ENCODE measurements around the gene CIAO3. TPM values are rescaled to one million over a fixed set of nuclear protein-coding genes. Genes with fewer than 3 reads are reported as not detected.

The CIAO3 gene
- total RNA-seq, 1 experiment from 2014 or later, result 44.5 TPM

- BruUV-seq (replicated peaks), result no TSS peak
- TF ChIP-seq CTCF (IDR thresholded peaks at IDR 0.05; ENCODE audit: insufficient read depth in 1 of 2, low read depth in 1 of 2, low read length in 1 of 2, severe bottlenecking in 1 of 2, unreplicated experiment in 1 of 2), result no peak
- DNase-seq, result no peak
- Histone ChIP-seq H3K27me3 (replicated peaks; ENCODE audit: control insufficient read depth, insufficient read depth, low read length) (no peaks in the 10 kb centered on the region), H3K4me3 (ENCODE audit: low read depth, low read length) (no peak overlapping the region), H3K4me1 (0 out of 2 replicates have a peak, but pooled peaks cover 3% of the 10 kb centered on the region), H3K9me3 (no peaks in the 10 kb centered on the region), H3K36me3 (ENCODE audit: control insufficient read depth, insufficient read depth, low read length) (no peaks in the 10 kb centered on the region)
- no peaks in the 10 kb centered on the region for H3K9me3 Mint-ChIP-seq (ENCODE audit: unreplicated experiment)
- no peaks in the 10 kb centered on the region for H3K4me1 Mint-ChIP-seq (ENCODE audit: low read depth, unreplicated experiment)
- no peak overlapping the region for H3K4me3 Mint-ChIP-seq (ENCODE audit: unreplicated experiment)
- no peaks in the 10 kb centered on the region for H3K27me3 Mint-ChIP-seq (ENCODE audit: insufficient read depth, unreplicated experiment)
- no peaks in the 10 kb centered on the region for H3K36me3 Mint-ChIP-seq (ENCODE audit: insufficient read depth, unreplicated experiment)
- H3K27ac Mint-ChIP-seq (ENCODE audit: unreplicated experiment), result no peak overlapping the region
- intact Hi-C loops (cut with micrococcal nuclease; ENCODE audit: unreplicated experiment), result no loop called here
- ChIA-PET POLR2A (no interaction called here), CTCF (no interaction called here)
These were observed 33.5 kb upstream of the CIAO3 start for GRCh38 chr16:774086-775001.

GRCh38 chr16:772959-773358 is 32.2 kb upstream of the CIAO3 start:
- no peaks in the 10 kb centered on the region for H3K4me1 Mint-ChIP-seq (ENCODE audit: low read depth, unreplicated experiment)
- Histone ChIP-seq H3K4me3 (ENCODE audit: low read depth, low read length) (no peak overlapping the region), H3K9me3 (no peaks in the 10 kb centered on the region), H3K27me3 (replicated peaks; ENCODE audit: control insufficient read depth, insufficient read depth, low read length) (no peaks in the 10 kb centered on the region), H3K36me3 (ENCODE audit: control insufficient read depth, insufficient read depth, low read length) (no peaks in the 10 kb centered on the region), H3K4me1 (0 out of 2 replicates have a peak, but pooled peaks cover 3% of the 10 kb centered on the region)
- H3K27me3 Mint-ChIP-seq (ENCODE audit: insufficient read depth, unreplicated experiment), result no peaks in the 10 kb centered on the region
- ChIA-PET CTCF (no interaction called here), POLR2A (no interaction called here)
- no peak overlapping the region for H3K27ac Mint-ChIP-seq (ENCODE audit: unreplicated experiment)
- H3K9me3 Mint-ChIP-seq (ENCODE audit: unreplicated experiment), result no peaks in the 10 kb centered on the region
- intact Hi-C loops (cut with micrococcal nuclease; ENCODE audit: unreplicated experiment), result no loop called here
- no peak for DNase-seq
- BruUV-seq (replicated peaks), result no TSS peak
- TF ChIP-seq CTCF (IDR thresholded peaks at IDR 0.05; ENCODE audit: insufficient read depth in 1 of 2, low read depth in 1 of 2, low read length in 1 of 2, severe bottlenecking in 1 of 2, unreplicated experiment in 1 of 2), result no peak
- H3K36me3 Mint-ChIP-seq (ENCODE audit: insufficient read depth, unreplicated experiment), result no peaks in the 10 kb centered on the region
- H3K4me3 Mint-ChIP-seq (ENCODE audit: unreplicated experiment), result no peak overlapping the region

GRCh38 chr16:770411-770810 is 29.6 kb upstream of the CIAO3 start:
- H3K9me3 Mint-ChIP-seq (ENCODE audit: unreplicated experiment), result no peaks in the 10 kb centered on the region
- Histone ChIP-seq H3K4me1 (0 out of 2 replicates have a peak, but pooled peaks cover 2% of the 10 kb centered on the region), H3K4me3 (ENCODE audit: low read depth, low read length) (no peak overlapping the region), H3K27me3 (replicated peaks; ENCODE audit: control insufficient read depth, insufficient read depth, low read length) (no peaks in the 10 kb centered on the region), H3K36me3 (ENCODE audit: control insufficient read depth, insufficient read depth, low read length) (no peaks in the 10 kb centered on the region), H3K9me3 (no peaks in the 10 kb centered on the region)
- no TSS peak for BruUV-seq (replicated peaks)
- no peak for DNase-seq
- H3K27me3 Mint-ChIP-seq (ENCODE audit: insufficient read depth, unreplicated experiment), result no peaks in the 10 kb centered on the region
- ChIA-PET CTCF (interaction anchor here (0.7 kb wide), 1 partner anchor 8 kb away, joined by 6 read pairs; no protein-coding TSS in a partner anchor), POLR2A (no interaction called here)
- intact Hi-C loops (cut with micrococcal nuclease; ENCODE audit: unreplicated experiment), result no loop called here
- no peaks in the 10 kb centered on the region for H3K4me1 Mint-ChIP-seq (ENCODE audit: low read depth, unreplicated experiment)
- no peak for TF ChIP-seq CTCF (IDR thresholded peaks at IDR 0.05; ENCODE audit: insufficient read depth in 1 of 2, low read depth in 1 of 2, low read length in 1 of 2, severe bottlenecking in 1 of 2, unreplicated experiment in 1 of 2)
- no peaks in the 10 kb centered on the region for H3K36me3 Mint-ChIP-seq (ENCODE audit: insufficient read depth, unreplicated experiment)
- no peak overlapping the region for H3K4me3 Mint-ChIP-seq (ENCODE audit: unreplicated experiment)
- H3K27ac Mint-ChIP-seq (ENCODE audit: unreplicated experiment), result no peak overlapping the region
